Subcutaneous adipose tissue (tissue), 4 donors: ENCODE data around the gene EDRF1. TPM values are rescaled to one million over a fixed set of nuclear protein-coding genes. Genes with fewer than 3 reads are reported as not detected.

Source experiments
- CTCF ChIP-seq: fragments of 450-650 bp; IDR thresholded peaks from one replicate; pipeline ENCODE4 v1.5.1; 2016; ENCODE audit warnings: low read depth, mild to moderate bottlenecking, control low read depth, antibody characterized with exemption, moderate library complexity
- total RNA-seq, 4 donors: library from RNA; depleted of rRNA; stranded (reverse); fragments of >200 nt; gene quantifications; one replicate each; pipeline ENCODE4 v1.1.0, GENCODE V29; 2016

Gene EDRF1
- total RNA-seq, 4 donors from 2014 or later, result 19.2 to 30.1 (median 24.9) TPM

GRCh38 chr10:125782616-125783015 is 63.1 kb downstream of the EDRF1 start:
- TF ChIP-seq CTCF, result no peak

GRCh38 chr10:125783408-125783807 is 63.9 kb downstream of the EDRF1 start:
- TF ChIP-seq CTCF, result no peak

- TF ChIP-seq CTCF, result no peak
Measured at GRCh38 chr10:125783957-125784356, 64.4 kb downstream of the EDRF1 start.

GRCh38 chr10:125785791-125786190 is 66.3 kb downstream of the EDRF1 start:
- TF ChIP-seq CTCF, result no peak

- TF ChIP-seq CTCF, result no peak
Measured at GRCh38 chr10:125788156-125789034, 68.9 kb downstream of the EDRF1 start.

GRCh38 chr10:125792342-125793300 is 73.1 kb downstream of the EDRF1 start:
- no peak for TF ChIP-seq CTCF

GRCh38 chr10:125795128-125795527 is 75.6 kb downstream of the EDRF1 start:
- no peak for TF ChIP-seq CTCF
